Ishikawa (cell line): ENCODE measurements around the gene TNFRSF9.

Source experiments
- EGR1 ChIP-seq: IDR thresholded peaks from 2 replicates; pipeline ENCODE4 v1.6.1; 2012
- EP300 ChIP-seq: IDR thresholded peaks from 2 replicates; pipeline ENCODE4 v1.6.1; 2012; ENCODE audit warnings: borderline replicate concordance
- RAD21 ChIP-seq: IDR thresholded peaks from 2 replicates; pipeline ENCODE4 v1.6.1; 2012; ENCODE audit warnings: low read depth
- REST ChIP-seq: IDR thresholded peaks from 2 replicates; pipeline ENCODE4 v1.6.1; 2012; ENCODE audit warnings: low read depth, mild to moderate bottlenecking
- TAF1 ChIP-seq: IDR thresholded peaks from 2 replicates; pipeline ENCODE4 v1.6.1; 2012; ENCODE audit warnings: low read depth, mild to moderate bottlenecking
- TCF12 ChIP-seq: IDR thresholded peaks from 2 replicates; pipeline ENCODE4 v1.6.1; 2012; ENCODE audit warnings: low read depth

- TF ChIP-seq TCF12 (no peak), EP300 (no peak), REST (no peak), EGR1 (no peak), TAF1 (no peak), RAD21 (no peak)
Observed at GRCh38 chr1:7972285-7972684, 31.6 kb upstream of the TNFRSF9 start.
